IMR-90 (cell line): ENCODE data around the gene CDKL4.

Source experiments
- CEBPB ChIP-seq: IDR thresholded peaks from 2 replicates; pipeline ENCODE4 v1.6.1; 2012; ENCODE audit warnings: low read depth, low read length, improper control_type of control experiment
- CHD1 ChIP-seq: IDR thresholded peaks from 2 replicates; pipeline ENCODE4 v1.6.1; 2012; ENCODE audit warnings: low read depth, low read length, improper control_type of control experiment
- ELK1 ChIP-seq: fragments of 150-350 bp; IDR thresholded peaks from 2 replicates; pipeline ENCODE4 v1.6.1; 2016; ENCODE audit warnings: low read depth, mild to moderate bottlenecking, low read length, moderate library complexity, borderline replicate concordance
- FOS ChIP-seq: fragments of 150-350 bp; IDR thresholded peaks from 2 replicates; pipeline ENCODE4 v1.6.1; 2016; ENCODE audit warnings: low read depth, low read length
- MAFK ChIP-seq: IDR thresholded peaks from 2 replicates; pipeline ENCODE4 v1.6.1; 2012; ENCODE audit warnings: low read depth, low read length, improper control_type of control experiment
- MAZ ChIP-seq: IDR thresholded peaks from 2 replicates; pipeline ENCODE4 v1.6.1; 2012; ENCODE audit warnings: low read depth, mild to moderate bottlenecking, low read length, improper control_type of control experiment, moderate library complexity, borderline replicate concordance
- MXI1 ChIP-seq: IDR thresholded peaks from 2 replicates; pipeline ENCODE4 v1.6.1; 2012; ENCODE audit warnings: low read depth, mild to moderate bottlenecking, low read length, moderate library complexity, borderline replicate concordance
- POLR2A ChIP-seq: IDR thresholded peaks from 2 replicates; pipeline ENCODE4 v1.6.1; 2012; ENCODE audit warnings: mild to moderate bottlenecking, low read depth, low read length
- RAD21 ChIP-seq: IDR thresholded peaks from 2 replicates; pipeline ENCODE4 v1.6.1; 2012; ENCODE audit warnings: low read length, improper control_type of control experiment
- RCOR1 ChIP-seq: IDR thresholded peaks from 2 replicates; pipeline ENCODE4 v1.6.1; 2012; ENCODE audit warnings: mild to moderate bottlenecking, low read length, improper control_type of control experiment; ENCODE audit not compliant: insufficient replicate concordance
- RFX5 ChIP-seq: IDR thresholded peaks from 2 replicates; pipeline ENCODE4 v1.8.0; 2012; ENCODE audit warnings: low read depth, mild to moderate bottlenecking, low read length, moderate library complexity
- SMC3 ChIP-seq: fragments of 150-350 bp; IDR thresholded peaks from 2 replicates; pipeline ENCODE4 v1.6.1; 2016; ENCODE audit warnings: low read depth, mild to moderate bottlenecking, antibody characterized with exemption, low read length, moderate library complexity
- TF ChIP-seq, protein P1 (sequence below): conservative IDR thresholded peaks from 2 replicates; pipeline ENCODE4 v1.5.1; 2012; ENCODE audit warnings: mild to moderate bottlenecking, low read depth, low read length, improper control_type of control experiment

DNA sequence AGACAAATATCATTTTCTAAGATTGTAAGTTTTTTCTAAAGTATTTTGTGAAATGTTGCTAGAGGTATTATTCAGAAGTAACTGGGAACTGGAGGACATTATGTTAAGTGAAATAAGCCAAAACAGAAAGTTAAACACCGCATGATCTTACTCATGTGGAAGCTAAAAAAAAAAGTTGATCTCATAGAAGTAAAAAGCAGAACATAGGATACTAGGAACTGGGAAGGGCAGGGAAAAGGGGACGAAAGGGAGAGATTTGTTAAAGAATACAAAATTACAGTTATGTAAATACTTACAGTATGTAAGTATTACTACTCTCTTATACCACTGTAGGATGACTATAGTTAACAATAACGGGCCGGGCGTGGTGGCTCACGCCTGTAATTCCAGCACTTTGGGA lies 46.7 kb upstream of the CDKL4 start:
- TF ChIP-seq MXI1, result no peak
- TF ChIP-seq, protein P1, sequence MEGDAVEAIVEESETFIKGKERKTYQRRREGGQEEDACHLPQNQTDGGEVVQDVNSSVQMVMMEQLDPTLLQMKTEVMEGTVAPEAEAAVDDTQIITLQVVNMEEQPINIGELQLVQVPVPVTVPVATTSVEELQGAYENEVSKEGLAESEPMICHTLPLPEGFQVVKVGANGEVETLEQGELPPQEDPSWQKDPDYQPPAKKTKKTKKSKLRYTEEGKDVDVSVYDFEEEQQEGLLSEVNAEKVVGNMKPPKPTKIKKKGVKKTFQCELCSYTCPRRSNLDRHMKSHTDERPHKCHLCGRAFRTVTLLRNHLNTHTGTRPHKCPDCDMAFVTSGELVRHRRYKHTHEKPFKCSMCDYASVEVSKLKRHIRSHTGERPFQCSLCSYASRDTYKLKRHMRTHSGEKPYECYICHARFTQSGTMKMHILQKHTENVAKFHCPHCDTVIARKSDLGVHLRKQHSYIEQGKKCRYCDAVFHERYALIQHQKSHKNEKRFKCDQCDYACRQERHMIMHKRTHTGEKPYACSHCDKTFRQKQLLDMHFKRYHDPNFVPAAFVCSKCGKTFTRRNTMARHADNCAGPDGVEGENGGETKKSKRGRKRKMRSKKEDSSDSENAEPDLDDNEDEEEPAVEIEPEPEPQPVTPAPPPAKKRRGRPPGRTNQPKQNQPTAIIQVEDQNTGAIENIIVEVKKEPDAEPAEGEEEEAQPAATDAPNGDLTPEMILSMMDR, result no peak
- TF ChIP-seq POLR2A, result no peak
- no peak for TF ChIP-seq MAFK
- no peak for TF ChIP-seq ELK1
- no peak for TF ChIP-seq RCOR1
- no peak for TF ChIP-seq FOS
- TF ChIP-seq CHD1, result no peak
- TF ChIP-seq RAD21, result no peak
- no peak for TF ChIP-seq MAZ
- no peak for TF ChIP-seq RFX5
- TF ChIP-seq CEBPB, result no peak
- TF ChIP-seq SMC3, result no peak
